Epithelial cell of proximal tubule (primary cell): Measurements from ENCODE around the gene NHSL2. TPM values are rescaled to one million over a fixed set of nuclear protein-coding genes. Genes with fewer than 3 reads are reported as not detected.

ENCODE experiments used
- DNase-seq: peaks from one replicate; pipeline ENCODE4 v3.0.0-alpha.2; 2011; ENCODE audit warnings: low read depth
- H3K4me3 ChIP-seq: 2 replicates; pipeline ENCODE4 v1.5.1; 2011; ENCODE audit warnings: low read depth, mild to moderate bottlenecking, low read length
- total RNA-seq: library from RNA; depleted of rRNA; stranded (reverse); fragments of >200 nt; gene quantifications from 2 replicates; pipeline ENCODE4 v1.2.3, GENCODE V29; 2015
- TF ChIP-seq, protein P1 (sequence below): conservative IDR thresholded peaks from 2 replicates; pipeline ENCODE4 v1.5.1; 2012; ENCODE audit warnings: low read depth, mild to moderate bottlenecking, low read length

NHSL2 gene
- total RNA-seq, 1 donor from 2014 or later, result 1.0 TPM

DNA sequence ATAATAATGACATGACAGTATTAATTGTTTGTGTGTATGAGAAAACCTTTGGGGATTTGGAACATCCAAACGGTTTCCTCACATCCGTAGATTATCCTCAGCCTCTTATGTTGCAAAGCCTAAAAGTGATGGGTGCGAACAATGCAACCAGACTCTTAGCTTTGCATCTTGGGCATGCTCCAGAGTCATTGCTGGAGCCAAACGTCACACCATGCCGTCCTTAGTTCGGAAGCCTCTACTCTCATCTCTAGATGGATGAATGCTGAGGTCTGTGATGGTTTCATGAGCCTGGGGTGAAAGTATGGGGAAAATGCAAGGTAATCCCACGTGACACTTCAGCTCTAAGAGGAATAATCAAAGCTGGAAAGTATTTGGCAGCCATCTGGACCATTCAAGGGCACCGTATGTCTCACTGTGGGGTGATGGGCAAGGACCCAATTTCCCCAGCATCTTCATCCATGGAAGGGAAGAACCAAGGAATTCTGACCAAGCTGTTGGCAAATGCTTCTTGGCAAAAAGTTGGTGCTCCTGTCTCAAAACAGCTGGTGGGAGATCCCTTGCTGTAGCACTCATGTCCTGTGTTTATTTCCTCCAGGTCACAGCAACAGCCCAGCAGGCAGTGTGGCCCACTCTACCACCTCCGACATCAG, 227.3 kb downstream of the NHSL2 start:
- TF ChIP-seq, protein P1, sequence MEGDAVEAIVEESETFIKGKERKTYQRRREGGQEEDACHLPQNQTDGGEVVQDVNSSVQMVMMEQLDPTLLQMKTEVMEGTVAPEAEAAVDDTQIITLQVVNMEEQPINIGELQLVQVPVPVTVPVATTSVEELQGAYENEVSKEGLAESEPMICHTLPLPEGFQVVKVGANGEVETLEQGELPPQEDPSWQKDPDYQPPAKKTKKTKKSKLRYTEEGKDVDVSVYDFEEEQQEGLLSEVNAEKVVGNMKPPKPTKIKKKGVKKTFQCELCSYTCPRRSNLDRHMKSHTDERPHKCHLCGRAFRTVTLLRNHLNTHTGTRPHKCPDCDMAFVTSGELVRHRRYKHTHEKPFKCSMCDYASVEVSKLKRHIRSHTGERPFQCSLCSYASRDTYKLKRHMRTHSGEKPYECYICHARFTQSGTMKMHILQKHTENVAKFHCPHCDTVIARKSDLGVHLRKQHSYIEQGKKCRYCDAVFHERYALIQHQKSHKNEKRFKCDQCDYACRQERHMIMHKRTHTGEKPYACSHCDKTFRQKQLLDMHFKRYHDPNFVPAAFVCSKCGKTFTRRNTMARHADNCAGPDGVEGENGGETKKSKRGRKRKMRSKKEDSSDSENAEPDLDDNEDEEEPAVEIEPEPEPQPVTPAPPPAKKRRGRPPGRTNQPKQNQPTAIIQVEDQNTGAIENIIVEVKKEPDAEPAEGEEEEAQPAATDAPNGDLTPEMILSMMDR, result no peak
- DNase-seq, result no peak
- no peak overlapping the region for H3K4me3 ChIP-seq

DNA sequence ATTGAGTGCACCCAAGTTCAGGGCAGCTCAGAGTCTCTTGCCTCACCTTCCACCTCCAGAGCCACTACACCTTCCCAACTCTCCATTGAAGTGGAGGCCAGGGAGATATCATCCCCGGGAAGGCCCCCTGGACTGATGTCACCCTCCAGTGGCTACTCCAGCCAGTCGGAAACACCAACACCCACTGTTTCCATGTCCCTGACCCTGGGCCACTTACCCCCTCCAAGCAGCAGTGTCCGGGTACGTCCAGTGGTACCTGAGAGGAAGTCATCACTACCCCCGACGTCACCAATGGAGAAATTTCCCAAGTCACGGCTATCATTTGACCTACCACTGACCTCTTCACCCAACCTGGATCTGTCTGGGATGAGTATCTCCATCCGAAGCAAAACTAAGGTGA, 228.9 kb downstream of the NHSL2 start:
- DNase-seq, result no peak
- H3K4me3 ChIP-seq, result no peak overlapping the region
- TF ChIP-seq, protein P1, result no peak

DNA sequence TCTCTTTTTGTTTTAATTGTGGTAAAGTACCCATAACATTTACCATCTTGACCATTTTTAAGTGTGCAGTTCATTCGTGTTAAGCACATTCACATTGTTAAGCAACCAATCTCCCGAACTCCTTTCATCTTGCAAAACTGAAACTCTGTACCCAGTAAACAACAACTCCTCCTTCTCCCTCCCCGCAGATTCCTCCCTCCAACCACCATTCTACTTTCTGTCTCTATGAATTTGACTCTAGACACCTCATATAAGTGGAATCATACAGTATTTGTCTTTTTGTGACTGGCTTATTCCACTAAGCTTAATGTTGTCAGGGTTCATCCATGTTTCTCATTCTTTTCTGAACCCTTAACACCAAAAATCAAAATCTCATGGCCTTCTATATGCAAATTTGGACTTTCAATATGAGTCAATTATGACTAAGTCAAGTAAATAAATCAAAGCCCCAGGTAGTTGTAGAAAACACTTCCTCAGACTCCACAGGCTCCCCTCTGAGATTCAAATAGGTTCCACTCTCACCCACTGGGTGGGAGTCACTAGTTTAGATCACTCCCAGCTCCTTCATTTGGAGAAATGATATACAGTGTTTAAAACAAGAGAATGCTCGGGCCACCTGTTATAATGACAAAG, 230.8 kb downstream of the NHSL2 start:
- H3K4me3 ChIP-seq, result no peak overlapping the region
- TF ChIP-seq, protein P1, result no peak
- no peak for DNase-seq

DNA sequence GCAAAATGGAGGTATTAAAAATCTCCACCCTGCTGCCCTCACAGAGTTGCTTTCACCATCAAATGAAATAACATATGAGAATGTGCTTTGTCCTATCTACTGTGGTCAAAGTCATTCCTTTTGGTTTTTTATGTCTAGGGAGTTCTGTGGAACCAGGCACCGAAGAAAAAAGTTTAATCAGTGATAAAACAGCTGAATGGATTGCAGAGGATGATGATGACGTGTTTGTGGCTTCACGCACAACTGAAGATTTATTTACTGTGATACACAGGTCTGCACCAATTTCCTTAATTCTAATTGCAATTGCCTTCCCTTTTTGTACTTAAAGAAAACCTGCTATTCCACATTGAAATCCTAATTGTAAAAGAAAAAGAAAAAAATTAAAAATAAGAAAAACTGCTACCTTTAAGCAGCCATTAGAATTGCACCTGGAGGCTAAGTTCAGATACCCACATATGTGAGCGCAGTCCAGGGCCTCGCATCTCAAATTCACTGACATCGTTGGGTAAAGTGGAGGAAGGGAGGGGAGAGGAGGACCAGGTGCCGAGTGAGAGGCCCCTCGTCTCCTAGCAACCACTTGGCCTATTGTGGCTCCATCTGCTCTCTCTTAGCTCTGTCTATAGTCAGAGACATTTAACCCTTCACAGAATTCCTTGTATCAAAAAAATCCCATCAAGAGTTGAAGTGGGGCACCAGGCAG, 231.6 kb downstream of the NHSL2 start:
- no peak overlapping the region for H3K4me3 ChIP-seq
- no peak for DNase-seq
- TF ChIP-seq, protein P1, result no peak

DNA sequence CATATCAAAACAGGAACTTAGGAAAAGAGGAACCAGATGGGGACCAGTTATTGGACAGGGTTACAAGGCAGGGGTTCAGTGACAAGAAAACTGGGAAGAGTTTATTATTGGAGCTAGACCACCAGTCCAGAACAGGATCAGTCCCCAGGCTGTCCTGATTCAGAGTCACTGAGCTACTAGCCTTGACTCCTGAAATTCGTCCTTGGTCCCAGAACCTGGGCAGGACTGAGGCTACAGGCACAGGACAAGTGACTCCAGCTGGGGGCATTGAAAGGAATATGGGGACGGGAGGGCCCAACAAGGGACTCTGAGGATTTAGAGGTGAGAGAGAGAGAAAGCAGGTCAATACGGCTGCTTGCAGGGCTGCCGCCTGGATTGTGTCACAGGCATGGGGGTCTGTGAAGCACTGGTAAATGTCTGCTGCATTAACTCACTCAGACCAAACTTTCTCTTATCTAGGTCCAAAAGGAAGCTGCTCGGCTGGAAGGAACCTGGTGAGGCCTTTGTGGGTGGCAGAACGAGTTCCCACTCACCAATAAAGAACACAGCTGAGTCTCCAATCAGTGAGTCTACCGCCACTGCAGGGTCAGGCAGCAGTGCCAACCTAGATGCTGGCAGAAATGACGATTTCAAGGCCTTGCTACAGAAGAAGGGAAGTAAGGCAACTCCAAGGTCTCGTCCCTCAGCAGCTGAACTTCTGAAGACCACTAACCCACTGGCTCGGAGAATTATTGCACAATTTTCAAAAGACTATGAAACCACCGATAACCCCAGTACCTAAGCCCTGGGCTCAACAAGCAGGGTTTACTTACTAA, 232.4 kb downstream of the NHSL2 start:
- DNase-seq, result no peak
- no peak overlapping the region for H3K4me3 ChIP-seq
- TF ChIP-seq, protein P1, result no peak

DNA sequence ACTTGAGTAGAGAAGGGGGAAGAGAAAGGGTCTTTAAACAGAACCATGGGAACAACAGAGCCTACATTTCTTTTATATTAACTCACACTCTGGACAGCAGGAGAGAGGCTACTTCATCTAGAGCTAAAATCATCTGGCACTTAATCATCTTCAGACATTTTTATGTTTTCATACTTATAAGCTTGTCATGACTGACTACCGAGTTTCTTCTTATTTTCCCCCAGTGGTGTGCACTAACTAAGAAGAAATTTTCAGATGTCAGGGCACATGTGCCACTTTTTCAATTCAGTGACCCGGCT, 232.9 kb downstream of the NHSL2 start:
- H3K4me3 ChIP-seq, result no peak overlapping the region
- no peak for DNase-seq
- TF ChIP-seq, protein P1, result no peak
